HG03521 (cell line): ENCODE data around the gene PDGFRB.

Experiments used
- ATAC-seq: cut with Tn5 transposase; IDR thresholded peaks from one replicate; pipeline ENCODE4 v1.9.1; 2021; ENCODE audit warnings: mild to moderate bottlenecking, moderate library complexity; ENCODE audit not compliant: unreplicated experiment

Gene PDGFRB

DNA sequence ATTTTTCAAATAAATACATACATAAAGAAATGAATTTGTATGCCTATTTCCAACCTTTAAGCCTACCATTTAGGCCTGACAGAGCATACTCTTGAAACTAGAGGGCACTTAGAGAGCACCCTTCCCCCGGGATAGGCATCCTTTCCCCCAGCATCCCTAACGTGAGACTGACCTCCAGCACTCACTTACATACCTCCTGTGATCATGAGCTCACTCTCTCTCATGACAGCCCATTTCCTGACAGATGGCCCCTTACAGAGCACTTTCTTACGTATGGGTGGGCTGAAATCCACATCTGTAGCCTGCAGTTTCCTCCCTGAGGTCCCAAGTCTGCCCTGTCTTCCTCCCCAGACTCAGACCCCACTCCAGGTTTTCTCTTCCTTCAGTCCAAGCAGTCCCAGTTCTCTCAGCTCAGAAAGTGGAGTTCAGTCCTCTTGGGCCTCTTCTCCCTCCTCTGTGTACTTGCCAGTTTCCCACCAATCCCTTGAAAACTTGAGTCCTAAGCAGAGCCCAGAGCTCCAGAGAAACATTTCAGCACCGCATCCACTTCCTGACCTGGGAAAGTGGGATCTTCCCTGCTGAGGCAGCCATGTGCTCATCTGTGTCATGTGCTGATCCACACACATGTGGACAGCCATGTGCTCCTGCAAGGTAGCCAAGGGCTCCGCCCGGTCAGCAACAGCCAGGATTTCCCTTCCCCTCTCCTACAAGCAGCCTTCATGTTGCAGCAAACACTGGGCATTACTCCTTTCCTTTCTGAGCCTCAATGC is 8.8 kb upstream of the PDGFRB start:
- ATAC-seq: no peak

- ATAC-seq: no peak
Observed at GRCh38 chr5:150163547-150164059, 8.0 kb upstream of the PDGFRB start.

- ATAC-seq: no peak
Observed at GRCh38 chr5:150163035-150163434, 7.4 kb upstream of the PDGFRB start.

DNA sequence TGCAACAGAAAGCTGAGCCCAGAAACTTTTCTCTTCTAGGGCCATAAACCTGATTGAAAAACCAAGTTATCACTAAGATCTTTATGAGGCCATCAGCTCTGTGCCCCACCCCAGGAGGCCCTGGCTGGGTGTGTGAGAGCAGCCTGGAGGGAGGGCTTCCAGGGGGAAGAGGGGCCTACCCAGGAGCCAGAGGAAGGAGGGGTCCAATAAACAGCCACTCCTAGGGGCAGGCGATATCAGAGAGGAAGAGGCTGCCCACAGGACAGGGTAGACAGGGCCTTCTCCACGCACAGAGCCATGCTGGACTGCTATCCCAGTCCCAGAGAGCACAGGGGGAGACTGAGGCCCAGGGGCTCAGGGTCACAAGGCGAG is 6.5 kb upstream of the PDGFRB start:
- no peak for ATAC-seq

- peak; percentile 71 for ATAC-seq
Observed at GRCh38 chr5:150161242-150162141, 5.8 kb upstream of the PDGFRB start.

- no peak for ATAC-seq
Observed at GRCh38 chr5:150160448-150161081, 4.9 kb upstream of the PDGFRB start.

GRCh38 chr5:150159741-150160179 is 4.1 kb upstream of the PDGFRB start:
- ATAC-seq: no peak

DNA sequence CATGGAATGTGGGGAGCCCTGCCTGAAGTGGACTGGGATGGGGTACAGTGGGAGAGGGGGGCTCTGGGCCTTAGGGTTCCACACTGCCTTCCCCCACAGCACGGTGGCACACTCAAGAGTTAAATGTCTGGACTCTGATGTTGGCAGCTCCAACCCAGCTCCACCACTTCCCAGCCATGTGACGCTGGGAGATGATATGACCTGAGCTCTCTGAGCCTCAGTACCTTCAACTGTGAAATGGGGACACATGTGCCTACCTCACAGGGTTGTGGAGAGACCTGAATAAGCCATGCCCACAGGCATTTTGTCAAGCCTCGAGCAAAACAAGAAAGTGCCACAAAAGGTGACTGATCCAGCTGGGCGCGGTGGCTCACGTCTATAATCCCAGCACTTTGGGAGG is 3.4 kb upstream of the PDGFRB start:
- no peak for ATAC-seq

DNA sequence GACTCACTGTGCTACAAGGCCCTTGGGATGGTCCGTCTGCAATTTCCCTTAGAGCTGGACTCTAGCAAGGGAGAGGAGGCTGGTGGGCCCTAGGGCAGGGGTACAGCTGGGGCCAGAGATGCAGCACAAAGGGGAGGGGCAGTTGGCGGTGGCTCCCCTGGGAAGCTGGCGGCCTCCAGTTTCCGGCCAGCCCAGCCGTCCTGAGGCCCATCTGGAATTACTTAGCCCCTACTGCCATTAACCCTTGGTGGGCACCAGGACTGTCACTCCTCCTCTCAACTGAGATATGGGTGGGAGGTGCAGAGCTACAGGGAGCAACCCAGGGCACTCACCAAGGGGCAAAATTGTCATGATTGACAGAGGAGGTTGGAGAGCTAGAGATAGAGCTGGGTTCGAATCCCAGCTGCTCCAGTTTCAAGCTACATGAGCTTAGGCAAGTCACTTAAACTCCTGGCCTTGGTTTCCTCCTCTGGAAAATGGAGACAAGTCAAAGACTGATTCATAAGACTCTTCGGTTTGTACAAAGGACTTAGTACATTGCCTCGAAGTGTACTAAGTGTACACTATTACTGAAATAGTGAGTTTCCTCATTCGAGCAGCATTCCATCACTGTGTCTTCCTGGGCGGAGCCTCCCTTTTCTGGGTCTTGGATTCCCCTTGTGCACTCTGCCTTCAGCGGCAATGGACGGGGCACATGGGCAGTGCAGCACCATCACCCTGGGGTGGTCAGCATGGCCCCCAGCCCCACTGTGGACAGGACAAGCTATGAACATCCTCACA is 2.7 kb upstream of the PDGFRB start:
- ATAC-seq: no peak

DNA sequence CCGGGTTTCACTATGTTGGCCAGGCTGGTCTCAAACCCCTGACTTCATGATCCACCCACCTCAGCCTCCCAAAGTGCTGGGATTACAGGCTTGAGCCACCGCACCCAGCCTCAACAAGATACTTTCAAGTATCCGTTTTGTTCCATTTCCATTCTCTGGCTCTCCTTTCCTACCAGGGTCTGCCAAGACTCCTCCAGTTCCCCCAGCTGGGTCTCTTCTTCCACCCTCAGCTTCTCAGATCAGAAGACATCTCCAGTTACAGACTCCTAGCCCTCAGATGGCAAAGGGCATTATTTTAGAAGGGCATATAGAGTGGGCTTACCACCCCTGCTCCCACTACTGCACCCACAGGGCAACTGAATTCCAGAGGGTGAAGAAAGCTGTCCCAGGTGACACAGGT is 1.5 kb upstream of the PDGFRB start:
- no peak for ATAC-seq

- ATAC-seq: no peak
Observed at GRCh38 chr5:150156540-150156939, 895 bp upstream of the PDGFRB start.

GRCh38 chr5:150156027-150156368 is 353 bp upstream of the PDGFRB start:
- ATAC-seq: no peak

DNA sequence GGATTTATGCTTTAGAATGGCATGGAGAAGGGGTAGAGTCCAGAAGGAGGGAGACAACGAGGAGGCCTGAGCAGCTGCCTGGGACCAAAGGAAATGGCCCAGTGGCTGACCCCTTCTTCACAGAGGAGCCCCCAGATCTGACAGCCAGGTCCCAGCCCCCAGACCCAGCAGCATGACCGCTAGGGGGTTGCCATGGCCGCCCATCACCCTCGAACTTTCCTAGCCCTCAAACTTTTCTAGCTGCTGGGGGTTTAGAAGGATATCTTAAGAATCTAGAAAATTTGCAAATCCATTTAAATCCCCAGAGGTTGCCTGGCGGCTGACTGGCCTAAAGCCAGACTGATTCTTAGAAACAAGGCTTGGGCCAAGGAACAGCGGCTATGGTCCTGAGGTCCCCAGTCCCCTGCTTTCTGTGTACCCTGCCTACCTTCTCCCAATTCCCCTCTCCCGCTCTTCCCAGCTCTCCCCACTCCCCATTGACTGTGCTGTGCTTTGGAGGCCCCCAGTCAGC is 972 bp downstream of the PDGFRB start:
- no peak for ATAC-seq

- ATAC-seq: no peak
Observed at GRCh38 chr5:150153957-150154617, 1.6 kb downstream of the PDGFRB start.

DNA sequence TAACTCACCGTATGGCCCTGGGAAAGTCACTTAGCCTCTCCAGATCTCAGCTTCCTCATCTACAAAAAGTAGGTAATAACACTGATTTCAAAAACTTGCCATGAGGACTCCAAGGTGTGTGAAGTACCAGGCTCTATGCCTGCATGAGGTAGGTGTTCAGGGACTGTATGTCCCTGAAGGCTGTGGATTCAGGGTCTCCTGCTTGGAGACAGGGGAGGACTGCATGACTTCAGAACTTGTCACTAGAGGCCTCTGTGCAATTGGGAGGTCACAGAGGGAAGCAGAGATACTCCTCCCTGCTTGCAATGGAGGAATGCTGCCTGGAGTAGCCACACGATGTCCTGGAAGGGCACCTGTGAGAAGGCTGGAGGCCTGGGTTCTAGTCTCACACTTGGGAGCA is 2.2 kb downstream of the PDGFRB start:
- no peak for ATAC-seq

GRCh38 chr5:150152636-150153462 is 2.8 kb downstream of the PDGFRB start:
- ATAC-seq: no peak

- ATAC-seq: no peak
Observed at GRCh38 chr5:150149618-150150017, 6.0 kb downstream of the PDGFRB start.

DNA sequence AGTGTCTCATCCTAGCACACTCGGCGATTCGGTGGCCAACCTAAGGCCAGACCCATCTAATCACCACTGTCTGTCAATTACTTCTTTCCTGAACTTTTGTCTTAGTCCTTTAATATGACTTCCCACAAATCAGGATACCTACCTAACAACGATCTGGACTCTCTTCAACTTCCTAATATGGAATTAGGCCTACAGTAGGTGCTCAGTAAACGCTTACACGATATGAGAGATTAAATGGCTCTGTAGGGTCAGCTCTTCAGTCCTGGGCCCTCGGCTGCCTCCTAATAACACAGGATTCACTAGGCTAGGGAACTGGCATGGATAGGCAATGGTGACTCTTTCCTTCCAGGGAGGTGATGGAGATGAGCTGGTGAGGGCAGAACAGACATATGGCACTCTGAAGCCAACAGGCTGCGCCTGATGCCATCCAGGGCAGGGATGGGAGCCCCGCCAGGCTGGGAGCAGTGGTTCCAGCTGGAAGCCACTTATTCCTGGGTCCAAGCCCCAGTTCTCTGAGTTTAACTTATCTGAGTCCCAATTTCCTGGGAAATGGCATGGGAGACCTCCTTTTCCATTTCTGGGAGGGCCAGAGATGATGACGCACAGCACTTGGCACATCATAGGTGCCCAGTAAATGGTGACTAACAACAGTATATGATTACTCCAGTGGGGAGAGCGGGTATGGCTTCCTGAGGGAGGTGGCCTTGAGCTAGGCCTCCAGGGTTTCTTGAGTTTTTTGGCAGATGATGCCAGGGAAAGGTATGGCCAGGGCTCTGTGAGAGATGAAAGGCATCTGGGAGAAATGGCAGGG is 7.3 kb downstream of the PDGFRB start:
- no peak for ATAC-seq
